Kasumi-1 (cell line): ENCODE data around the gene PUM1.

Source experiments
- DNase-seq, 2 experiments: peaks; one replicate each; lab custom pipeline; 2025; lab: John Stamatoyannopoulos, UW

The PUM1 gene

GRCh38 chr1:31029026-31029425 lies 36.5 kb downstream of the PUM1 start:
- DNase-seq = no peak

GRCh38 chr1:31027693-31028526 lies 37.6 kb downstream of the PUM1 start:
- DNase-seq = peak; percentile 95 to 99

- no peak for DNase-seq
These were observed 43.3 kb downstream of the PUM1 start for GRCh38 chr1:31022259-31022658.

- DNase-seq = no peak
These were observed 45.3 kb downstream of the PUM1 start for GRCh38 chr1:31020007-31020790.

- no peak for DNase-seq
These were observed 46.1 kb downstream of the PUM1 start for GRCh38 chr1:31019401-31019800.

GRCh38 chr1:31016868-31017267 lies 48.6 kb downstream of the PUM1 start:
- DNase-seq = no peak

GRCh38 chr1:31013187-31013864 lies 52.2 kb downstream of the PUM1 start:
- DNase-seq = peak in 1 of 2 experiments; percentile 19

- no peak for DNase-seq
These were observed 53.1 kb downstream of the PUM1 start for GRCh38 chr1:31012210-31012924.

GRCh38 chr1:31011719-31012118 lies 53.8 kb downstream of the PUM1 start:
- no peak for DNase-seq

GRCh38 chr1:31010086-31010989 lies 55.2 kb downstream of the PUM1 start:
- no peak for DNase-seq

- no peak for DNase-seq
These were observed 58.0 kb downstream of the PUM1 start for GRCh38 chr1:31007462-31007991.

GRCh38 chr1:31006747-31007146 lies 58.8 kb downstream of the PUM1 start:
- no peak for DNase-seq

GRCh38 chr1:31005617-31006166 lies 59.8 kb downstream of the PUM1 start:
- DNase-seq = no peak

GRCh38 chr1:31005198-31005597 lies 60.3 kb downstream of the PUM1 start:
- DNase-seq = no peak

- no peak for DNase-seq
These were observed 61.3 kb downstream of the PUM1 start for GRCh38 chr1:31004231-31004621.

GRCh38 chr1:31003613-31004230 lies 61.8 kb downstream of the PUM1 start:
- no peak for DNase-seq

- no peak for DNase-seq
These were observed 65.2 kb downstream of the PUM1 start for GRCh38 chr1:31000301-31000700.

GRCh38 chr1:30998887-30999286 lies 66.6 kb downstream of the PUM1 start:
- DNase-seq = no peak

GRCh38 chr1:30998171-30998570 lies 67.3 kb downstream of the PUM1 start:
- no peak for DNase-seq
